DOHH2 (cell line): ENCODE data around the gene ICE2.
"Not testable (repeated sequence)": the region's sequence is repeated elsewhere in the genome, so short reads cannot be mapped to it uniquely, and the experiment has no call there.

Source experiments
- H3F3A ChIP-seq: fragments of 200-600 bp; sonication (generic), shearing (Covaris generic); 2 replicates; pipeline ENCODE4 v1.6.0; 2016; ENCODE audit warnings: antibody characterized with exemption, mild to moderate bottlenecking; ENCODE audit not compliant: control insufficient read depth, insufficient read depth
- H3K27ac ChIP-seq: fragments of 200-600 bp; sonication (generic); 2 replicates; pipeline ENCODE4 v1.5.1; 2014; ENCODE audit warnings: low read depth, mild to moderate bottlenecking, low read length, moderate library complexity
- H3K27me3 ChIP-seq: fragments of 200-600 bp; sonication (generic); 2 replicates; pipeline ENCODE4 v1.6.1; 2014; ENCODE audit warnings: mild to moderate bottlenecking, low read length, mixed read lengths; ENCODE audit not compliant: control insufficient read depth
- H3K36me3 ChIP-seq: fragments of 200-600 bp; sonication (generic); 2 replicates; pipeline ENCODE4 v1.6.1; 2014; ENCODE audit warnings: mild to moderate bottlenecking, low read length, moderate library complexity, mixed read lengths; ENCODE audit not compliant: control insufficient read depth
- H3K4me1 ChIP-seq: fragments of 200-600 bp; sonication (generic); 2 replicates; pipeline ENCODE4 v1.6.1; 2014; ENCODE audit warnings: mild to moderate bottlenecking, low read length, mixed read lengths; ENCODE audit not compliant: control insufficient read depth
- H3K4me2 ChIP-seq: fragments of 200-600 bp; sonication (generic); 2 replicates; pipeline ENCODE4 v1.6.0; 2014; ENCODE audit warnings: mild to moderate bottlenecking, low read length, moderate library complexity
- H3K4me3 ChIP-seq: fragments of 200-600 bp; sonication (generic); 2 replicates; pipeline ENCODE4 v1.5.1; 2014; ENCODE audit warnings: mild to moderate bottlenecking, low read length, mixed read lengths
- H3K79me2 ChIP-seq: fragments of 200-600 bp; sonication (generic); 2 replicates; pipeline ENCODE4 v1.6.1; 2014; ENCODE audit warnings: mild to moderate bottlenecking, low read length, mixed read lengths; ENCODE audit not compliant: control insufficient read depth
- H3K9me2 ChIP-seq: fragments of 200-600 bp; sonication (generic); replicated peaks from 2 replicates; pipeline ENCODE4 v1.6.1; 2014; ENCODE audit warnings: mild to moderate bottlenecking, low read length, mixed read lengths; ENCODE audit not compliant: control insufficient read depth
- H3K9me3 ChIP-seq: fragments of 200-600 bp; sonication (generic); 2 replicates; pipeline ENCODE4 v1.6.1; 2014; ENCODE audit warnings: antibody characterized with exemption, low read length, mixed read lengths; ENCODE audit not compliant: control insufficient read depth, insufficient read depth
- H4K20me1 ChIP-seq: fragments of 200-600 bp; sonication (generic); 2 replicates; pipeline ENCODE4 v1.6.0; 2014; ENCODE audit warnings: low read depth, mild to moderate bottlenecking, antibody characterized with exemption, low read length, moderate library complexity; ENCODE audit not compliant: control insufficient read depth, insufficient read depth
- EZH2phosphoT487 ChIP-seq: fragments of 200-600 bp; sonication (generic); IDR thresholded peaks from 2 replicates; pipeline ENCODE4 v1.6.1; 2017; ENCODE audit warnings: borderline replicate concordance, mild to moderate bottlenecking, antibody characterized with exemption, low read length, moderate library complexity, mixed read lengths
- TF ChIP-seq, protein P1 (sequence below): fragments of 200-600 bp; sonication (generic); IDR thresholded peaks from one replicate; pipeline ENCODE4 v1.5.1; 2014; ENCODE audit warnings: antibody characterized with exemption, mild to moderate bottlenecking, low read depth, low read length; ENCODE audit not compliant: poor library complexity, severe bottlenecking

The ICE2 gene

DNA sequence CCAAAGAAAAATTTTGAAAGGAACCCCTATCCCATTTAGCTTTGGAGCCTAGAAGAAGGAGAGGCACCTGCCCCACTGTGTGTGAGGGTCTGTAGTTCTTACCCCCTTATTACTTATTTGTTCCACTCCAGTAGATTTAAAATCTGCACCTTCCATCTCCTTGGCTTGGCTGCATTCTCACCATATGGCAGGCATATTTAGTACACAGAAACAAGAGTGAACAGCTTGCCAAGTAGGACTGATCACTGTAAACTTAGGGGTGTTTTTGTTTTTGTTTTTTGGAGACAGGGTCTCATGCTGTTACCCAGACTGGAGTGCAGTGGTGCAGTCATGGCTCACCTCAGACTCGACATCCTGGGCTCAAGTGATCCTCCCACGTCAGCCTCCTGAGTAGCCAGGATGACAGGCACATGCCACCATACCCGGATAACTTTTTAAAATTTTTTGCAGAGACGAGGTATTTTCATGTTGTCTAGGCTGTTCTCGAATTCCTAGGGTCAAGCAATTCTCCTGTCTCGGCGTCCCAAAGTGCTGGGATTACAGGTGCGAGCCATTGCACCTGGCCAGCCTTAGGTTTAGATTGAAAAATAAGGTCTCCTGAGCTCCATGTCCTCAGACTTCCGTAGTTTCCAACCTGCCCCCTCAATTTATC is 67.0 kb downstream of the ICE2 start:
- no peaks in the 10 kb centered on the region; the same call in 1 of the 2 replicates for H4K20me1 ChIP-seq
- H3F3A ChIP-seq: 0 out of 2 replicates have a peak, but pooled peaks cover under 1% of the 10 kb centered on the region
- H3K36me3 ChIP-seq: no peaks in the 10 kb centered on the region
- H3K4me1 ChIP-seq: peaks cover 8% of the 10 kb centered on the region
- no peaks in the 10 kb centered on the region for H3K27me3 ChIP-seq
- H3K9me3 ChIP-seq: no peaks in the 10 kb centered on the region
- H3K4me2 ChIP-seq: no peak overlapping the region
- no peak overlapping the region for H3K27ac ChIP-seq
- no peak overlapping the region for H3K4me3 ChIP-seq
- H3K79me2 ChIP-seq: no peaks in the 10 kb centered on the region
- TF ChIP-seq EZH2phosphoT487: no peak
- H3K9me2 ChIP-seq: no peaks in the 10 kb centered on the region

- H3K9me3 ChIP-seq, H3K27me3 ChIP-seq, H4K20me1 ChIP-seq, H3K4me1 ChIP-seq, H3K79me2 ChIP-seq, H3K4me2 ChIP-seq, H3F3A ChIP-seq, H3K36me3 ChIP-seq, H3K4me3 ChIP-seq, H3K27ac ChIP-seq, H3K9me2 ChIP-seq: not testable (repeated sequence)
Measured at GRCh38 chr15:60410350-60410749, 68.6 kb downstream of the ICE2 start.

DNA sequence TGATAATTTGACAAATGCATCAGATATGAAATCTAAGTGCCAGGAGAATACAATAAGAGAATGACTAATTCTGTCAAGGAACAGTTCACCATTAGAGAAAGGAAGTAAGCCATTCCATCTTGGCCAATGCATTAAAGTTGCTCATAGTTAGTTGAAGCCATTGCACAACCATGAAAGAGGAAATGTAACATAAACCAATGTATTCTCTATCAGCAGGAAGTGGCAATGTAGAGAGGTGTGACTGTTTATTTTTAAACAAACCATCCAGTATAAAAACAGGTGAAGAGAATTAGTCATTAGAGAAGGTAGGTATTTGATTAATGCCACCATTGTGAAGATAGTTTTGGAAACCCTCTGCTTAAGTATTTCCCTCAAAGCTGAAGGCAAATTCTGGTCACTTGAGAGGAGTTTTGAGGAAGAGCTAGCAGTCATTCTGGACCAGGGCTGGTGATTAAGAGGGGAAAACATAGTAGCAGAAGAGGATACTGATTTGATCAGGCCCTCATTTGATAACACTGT is 70.4 kb downstream of the ICE2 start:
- Histone ChIP-seq H3K4me3 (no peak overlapping the region), H3K4me2 (no peak overlapping the region), H3K79me2 (no peaks in the 10 kb centered on the region), H3K27me3 (no peaks in the 10 kb centered on the region), H3K4me1 (peaks cover 8% of the 10 kb centered on the region), H3K27ac (no peak overlapping the region), H3F3A (no peaks in the 10 kb centered on the region), H3K36me3 (no peaks in the 10 kb centered on the region), H3K9me2 (no peaks in the 10 kb centered on the region), H3K9me3 (no peaks in the 10 kb centered on the region), H4K20me1 (no peaks in the 10 kb centered on the region)
- TF ChIP-seq EZH2phosphoT487: no peak
- TF ChIP-seq, protein P1, sequence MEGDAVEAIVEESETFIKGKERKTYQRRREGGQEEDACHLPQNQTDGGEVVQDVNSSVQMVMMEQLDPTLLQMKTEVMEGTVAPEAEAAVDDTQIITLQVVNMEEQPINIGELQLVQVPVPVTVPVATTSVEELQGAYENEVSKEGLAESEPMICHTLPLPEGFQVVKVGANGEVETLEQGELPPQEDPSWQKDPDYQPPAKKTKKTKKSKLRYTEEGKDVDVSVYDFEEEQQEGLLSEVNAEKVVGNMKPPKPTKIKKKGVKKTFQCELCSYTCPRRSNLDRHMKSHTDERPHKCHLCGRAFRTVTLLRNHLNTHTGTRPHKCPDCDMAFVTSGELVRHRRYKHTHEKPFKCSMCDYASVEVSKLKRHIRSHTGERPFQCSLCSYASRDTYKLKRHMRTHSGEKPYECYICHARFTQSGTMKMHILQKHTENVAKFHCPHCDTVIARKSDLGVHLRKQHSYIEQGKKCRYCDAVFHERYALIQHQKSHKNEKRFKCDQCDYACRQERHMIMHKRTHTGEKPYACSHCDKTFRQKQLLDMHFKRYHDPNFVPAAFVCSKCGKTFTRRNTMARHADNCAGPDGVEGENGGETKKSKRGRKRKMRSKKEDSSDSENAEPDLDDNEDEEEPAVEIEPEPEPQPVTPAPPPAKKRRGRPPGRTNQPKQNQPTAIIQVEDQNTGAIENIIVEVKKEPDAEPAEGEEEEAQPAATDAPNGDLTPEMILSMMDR: no peak

DNA sequence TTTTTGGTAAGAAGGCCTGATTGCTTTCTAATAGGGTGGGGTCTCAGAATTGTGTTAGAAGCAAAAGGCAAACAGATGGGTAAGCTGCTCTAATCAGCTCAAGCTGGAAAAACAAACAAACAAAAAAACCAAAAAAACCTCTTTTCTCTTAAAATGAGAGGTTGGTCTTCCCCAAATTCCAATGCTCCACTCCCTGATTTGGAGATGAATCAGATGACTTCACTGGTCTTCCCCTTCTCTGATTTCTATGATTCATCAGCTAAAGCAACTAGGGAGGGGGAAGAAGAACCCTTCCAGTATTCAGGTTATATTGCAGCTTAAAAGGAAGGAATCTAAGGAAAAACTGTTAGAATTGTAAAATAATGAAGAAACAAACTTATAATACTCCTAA is 71.5 kb downstream of the ICE2 start:
- TF ChIP-seq, protein P1: no peak
- TF ChIP-seq EZH2phosphoT487: no peak
- Histone ChIP-seq H3K36me3 (no peaks in the 10 kb centered on the region), H3K79me2 (no peaks in the 10 kb centered on the region), H3F3A (no peaks in the 10 kb centered on the region), H3K4me3 (no peak overlapping the region), H3K9me2 (no peaks in the 10 kb centered on the region), H4K20me1 (no peaks in the 10 kb centered on the region), H3K9me3 (no peaks in the 10 kb centered on the region), H3K27ac (no peak overlapping the region), H3K4me2 (no peak overlapping the region), H3K4me1 (peaks cover 8% of the 10 kb centered on the region), H3K27me3 (no peaks in the 10 kb centered on the region)
